Esophagus squamous epithelium (tissue), 4 donors: ENCODE measurements around the gene COL8A2.

Source experiments
- POLR2A ChIP-seq, 4 donors: fragments of 450-650 bp; IDR thresholded peaks; one replicate each; pipeline ENCODE4 v1.6.1; 2017; ENCODE audit warnings: antibody characterized with exemption in 4 of 4, mild to moderate bottlenecking in 4 of 4, moderate library complexity in 3 of 4
- TF ChIP-seq, protein P1 (sequence below), 6 experiments: fragments of 450-650 bp in 4 of 6; fragments of 200-600 bp in 2 of 6; sonication (generic) in 2 of 6; IDR thresholded peaks; one replicate each; pipeline ENCODE4 v1.5.1; 2016 to 2019; ENCODE audit warnings: antibody characterized with exemption in 6 of 6, mild to moderate bottlenecking in 4 of 6, moderate library complexity in 4 of 6

DNA sequence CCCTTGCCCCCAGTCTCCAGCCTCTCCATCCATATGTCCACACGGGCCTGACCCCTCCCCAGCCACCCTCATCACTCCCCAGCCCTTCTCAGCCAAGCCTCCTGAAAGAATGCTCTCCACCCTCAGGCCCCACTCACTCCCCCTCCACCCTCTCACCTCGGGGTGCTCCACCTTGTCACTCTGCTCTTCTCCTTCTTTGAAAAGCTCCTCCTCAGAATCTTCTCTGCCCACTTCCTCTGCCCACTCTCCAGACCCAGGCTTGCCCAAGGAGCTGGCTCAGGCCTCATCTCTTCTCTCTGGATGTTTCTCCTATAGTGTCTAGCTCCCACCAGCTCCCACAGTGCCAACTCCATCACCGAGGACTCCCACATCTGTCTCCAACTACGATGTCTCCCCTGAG is 13.9 kb downstream of the COL8A2 start:
- TF ChIP-seq, protein P1, sequence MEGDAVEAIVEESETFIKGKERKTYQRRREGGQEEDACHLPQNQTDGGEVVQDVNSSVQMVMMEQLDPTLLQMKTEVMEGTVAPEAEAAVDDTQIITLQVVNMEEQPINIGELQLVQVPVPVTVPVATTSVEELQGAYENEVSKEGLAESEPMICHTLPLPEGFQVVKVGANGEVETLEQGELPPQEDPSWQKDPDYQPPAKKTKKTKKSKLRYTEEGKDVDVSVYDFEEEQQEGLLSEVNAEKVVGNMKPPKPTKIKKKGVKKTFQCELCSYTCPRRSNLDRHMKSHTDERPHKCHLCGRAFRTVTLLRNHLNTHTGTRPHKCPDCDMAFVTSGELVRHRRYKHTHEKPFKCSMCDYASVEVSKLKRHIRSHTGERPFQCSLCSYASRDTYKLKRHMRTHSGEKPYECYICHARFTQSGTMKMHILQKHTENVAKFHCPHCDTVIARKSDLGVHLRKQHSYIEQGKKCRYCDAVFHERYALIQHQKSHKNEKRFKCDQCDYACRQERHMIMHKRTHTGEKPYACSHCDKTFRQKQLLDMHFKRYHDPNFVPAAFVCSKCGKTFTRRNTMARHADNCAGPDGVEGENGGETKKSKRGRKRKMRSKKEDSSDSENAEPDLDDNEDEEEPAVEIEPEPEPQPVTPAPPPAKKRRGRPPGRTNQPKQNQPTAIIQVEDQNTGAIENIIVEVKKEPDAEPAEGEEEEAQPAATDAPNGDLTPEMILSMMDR (IDR thresholded peaks at IDR 0.05) = no peak
- TF ChIP-seq POLR2A (IDR thresholded peaks at IDR 0.05) = no peak
